ENCODE measurements around the gene FGF11.
A peak's percentile ranks its signal among the peaks of the same experiment; 100 is the strongest.

The FGF11 gene

DNA sequence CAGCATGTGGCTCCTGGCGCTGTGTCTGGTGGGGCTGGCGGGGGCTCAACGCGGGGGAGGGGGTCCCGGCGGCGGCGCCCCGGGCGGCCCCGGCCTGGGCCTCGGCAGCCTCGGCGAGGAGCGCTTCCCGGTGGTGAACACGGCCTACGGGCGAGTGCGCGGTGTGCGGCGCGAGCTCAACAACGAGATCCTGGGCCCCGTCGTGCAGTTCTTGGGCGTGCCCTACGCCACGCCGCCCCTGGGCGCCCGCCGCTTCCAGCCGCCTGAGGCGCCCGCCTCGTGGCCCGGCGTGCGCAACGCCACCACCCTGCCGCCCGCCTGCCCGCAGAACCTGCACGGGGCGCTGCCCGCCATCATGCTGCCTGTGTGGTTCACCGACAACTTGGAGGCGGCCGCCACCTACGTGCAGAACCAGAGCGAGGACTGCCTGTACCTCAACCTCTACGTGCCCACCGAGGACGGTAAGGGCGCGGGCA is 31.0 kb upstream of the FGF11 start:
- DNase-seq, result no peak

- no peak for DNase-seq
Measured at GRCh38 chr17:7408863-7409262, 30.4 kb upstream of the FGF11 start.

GRCh38 chr17:7409716-7410115 is 29.6 kb upstream of the FGF11 start:
- DNase-seq, result no peak

GRCh38 chr17:7410634-7411426 is 28.5 kb upstream of the FGF11 start:
- DNase-seq, result no peak

DNA sequence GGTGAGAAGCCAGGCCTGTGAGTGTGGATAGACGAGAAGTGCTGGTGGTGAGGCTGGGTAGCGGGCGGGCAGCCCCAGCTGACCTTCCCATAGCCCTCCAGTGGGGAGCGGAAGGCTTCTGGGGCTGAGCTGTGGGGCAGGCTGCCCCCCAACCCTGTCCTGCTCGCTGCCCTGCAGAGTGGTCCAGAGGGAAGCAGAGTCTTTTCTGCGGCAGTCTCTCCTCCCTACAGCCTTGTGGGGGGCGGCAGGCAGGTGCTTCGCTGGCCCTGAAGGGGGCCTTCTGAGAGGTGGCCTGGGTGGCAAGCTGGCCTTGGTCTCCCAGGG is 27.9 kb upstream of the FGF11 start:
- no peak for DNase-seq

DNA sequence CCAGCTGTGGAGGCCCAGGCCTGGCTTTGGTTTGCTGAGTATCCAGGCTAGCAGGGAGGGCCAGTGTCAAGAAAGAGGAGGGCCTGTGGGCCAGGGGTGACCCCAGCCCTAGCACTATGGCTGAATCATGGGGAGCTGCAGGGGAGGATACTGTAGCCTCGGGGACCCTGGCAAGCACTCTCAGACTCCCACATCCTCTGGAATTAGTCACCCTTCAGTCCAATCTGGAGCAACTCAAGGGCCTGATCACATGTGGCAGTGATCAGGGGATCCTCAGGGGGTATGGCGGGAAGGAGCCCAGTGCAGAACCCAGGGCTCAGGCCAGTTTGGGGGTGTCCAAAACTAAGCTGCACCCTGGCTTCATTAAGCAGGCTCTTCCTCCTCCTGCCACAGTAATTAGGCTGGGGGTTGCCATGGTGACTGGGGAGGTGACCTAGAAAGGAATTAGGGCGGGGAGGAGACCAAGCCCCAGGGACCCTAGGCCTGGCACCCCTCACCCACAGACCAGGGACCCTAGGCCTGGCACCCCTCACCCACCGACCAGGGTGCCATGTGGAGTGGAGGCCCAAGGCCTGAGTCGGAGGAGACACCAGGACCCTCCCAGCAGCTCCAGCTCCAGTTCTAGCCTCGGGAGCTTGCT is 25.8 kb upstream of the FGF11 start:
- DNase-seq, result peak; percentile 38

- no peak for DNase-seq
Measured at GRCh38 chr17:7414837-7415236, 24.5 kb upstream of the FGF11 start.

DNA sequence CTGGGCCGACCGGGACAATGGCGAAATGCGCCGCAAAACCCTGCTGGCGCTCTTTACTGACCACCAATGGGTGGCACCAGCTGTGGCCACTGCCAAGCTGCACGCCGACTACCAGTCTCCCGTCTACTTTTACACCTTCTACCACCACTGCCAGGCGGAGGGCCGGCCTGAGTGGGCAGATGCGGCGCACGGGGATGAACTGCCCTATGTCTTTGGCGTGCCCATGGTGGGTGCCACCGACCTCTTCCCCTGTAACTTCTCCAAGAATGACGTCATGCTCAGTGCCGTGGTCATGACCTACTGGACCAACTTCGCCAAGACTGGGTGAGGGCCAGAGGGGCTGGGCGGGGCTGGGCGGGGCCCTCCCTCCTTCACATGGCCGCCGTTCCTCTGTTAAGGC is 23.5 kb upstream of the FGF11 start:
- DNase-seq, result no peak

- no peak for DNase-seq
Measured at GRCh38 chr17:7416323-7416722, 23.0 kb upstream of the FGF11 start.

DNA sequence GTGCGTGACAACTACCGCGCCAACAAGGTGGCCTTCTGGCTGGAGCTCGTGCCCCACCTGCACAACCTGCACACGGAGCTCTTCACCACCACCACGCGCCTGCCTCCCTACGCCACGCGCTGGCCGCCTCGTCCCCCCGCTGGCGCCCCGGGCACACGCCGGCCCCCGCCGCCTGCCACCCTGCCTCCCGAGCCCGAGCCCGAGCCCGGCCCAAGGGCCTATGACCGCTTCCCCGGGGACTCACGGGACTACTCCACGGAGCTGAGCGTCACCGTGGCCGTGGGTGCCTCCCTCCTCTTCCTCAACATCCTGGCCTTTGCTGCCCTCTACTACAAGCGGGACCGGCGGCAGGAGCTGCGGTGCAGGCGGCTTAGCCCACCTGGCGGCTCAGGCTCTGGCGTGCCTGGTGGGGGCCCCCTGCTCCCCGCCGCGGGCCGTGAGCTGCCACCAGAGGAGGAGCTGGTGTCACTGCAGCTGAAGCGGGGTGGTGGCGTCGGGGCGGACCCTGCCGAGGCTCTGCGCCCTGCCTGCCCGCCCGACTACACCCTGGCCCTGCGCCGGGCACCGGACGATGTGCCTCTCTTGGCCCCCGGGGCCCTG is 22.2 kb upstream of the FGF11 start:
- no peak for DNase-seq

- DNase-seq, result no peak
Measured at GRCh38 chr17:7418472-7419152, 20.7 kb upstream of the FGF11 start.

- DNase-seq, result no peak
Measured at GRCh38 chr17:7419819-7420610, 19.3 kb upstream of the FGF11 start, which contains the start of gene SPEM1. Gene SPEM1 (plus strand): TSS chr17:7420324. CDS start chr17:7420385, 61 bp downstream.

- no peak for DNase-seq
Measured at GRCh38 chr17:7421186-7421585, 18.1 kb upstream of the FGF11 start.

DNA sequence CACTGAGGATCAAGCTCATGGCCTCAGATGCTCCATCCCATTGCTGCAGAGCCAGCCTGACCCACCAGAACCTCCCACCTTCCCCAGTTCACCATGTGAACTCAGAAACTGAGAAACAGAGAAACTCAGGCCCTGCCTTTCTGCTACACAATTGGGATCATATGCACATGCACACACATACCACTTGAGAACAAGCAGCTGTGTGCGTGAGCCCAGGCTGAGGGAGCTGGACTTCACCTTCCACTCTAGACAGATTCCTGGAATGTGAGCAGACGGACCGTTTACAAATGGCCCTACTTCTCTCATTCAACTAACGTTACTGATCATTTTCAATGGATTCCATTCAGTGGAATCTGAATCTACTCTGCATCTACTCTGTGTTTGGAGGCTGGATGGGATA is 15.6 kb upstream of the FGF11 start:
- DNase-seq, result no peak

GRCh38 chr17:7425316-7425715 is 14.0 kb upstream of the FGF11 start, which contains the start of gene SPEM2:
Gene SPEM2 (plus strand): TSS chr17:7425616. CDS start chr17:7425689, 73 bp downstream.
- no peak for DNase-seq

GRCh38 chr17:7425756-7426155 is 13.6 kb upstream of the FGF11 start:
- DNase-seq, result no peak

GRCh38 chr17:7426203-7426863 is 13.0 kb upstream of the FGF11 start:
- no peak for DNase-seq

GRCh38 chr17:7426896-7427489 is 12.3 kb upstream of the FGF11 start:
- no peak for DNase-seq

- no peak for DNase-seq
Measured at GRCh38 chr17:7427549-7427948, 11.8 kb upstream of the FGF11 start.

DNA sequence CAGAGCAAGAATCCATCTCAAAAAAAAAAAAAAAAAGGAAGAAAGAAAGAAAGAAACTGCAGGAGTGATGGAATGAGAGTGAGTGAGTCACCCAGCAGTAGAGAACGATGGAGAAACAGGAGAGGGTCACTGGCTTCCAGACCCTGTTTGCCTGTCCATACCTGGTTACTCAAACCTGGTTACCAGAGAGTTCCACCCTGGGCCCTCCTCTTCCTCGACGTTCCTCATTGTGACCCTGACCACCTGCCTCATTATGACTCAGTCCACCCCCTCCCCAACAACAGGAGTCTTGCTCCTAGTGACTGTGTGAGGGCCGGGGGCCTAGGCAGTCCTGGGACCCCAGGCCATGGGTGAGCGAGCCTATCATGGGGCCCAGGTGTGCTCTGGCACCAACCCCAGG is 10.8 kb upstream of the FGF11 start, which contains the start of gene SPEM3:
Gene SPEM3 (plus strand): TSS at position 301 of the 400 bp plus-strand sequence. CDS start 46 bp downstream, at position 347.
- DNase-seq, result no peak

DNA sequence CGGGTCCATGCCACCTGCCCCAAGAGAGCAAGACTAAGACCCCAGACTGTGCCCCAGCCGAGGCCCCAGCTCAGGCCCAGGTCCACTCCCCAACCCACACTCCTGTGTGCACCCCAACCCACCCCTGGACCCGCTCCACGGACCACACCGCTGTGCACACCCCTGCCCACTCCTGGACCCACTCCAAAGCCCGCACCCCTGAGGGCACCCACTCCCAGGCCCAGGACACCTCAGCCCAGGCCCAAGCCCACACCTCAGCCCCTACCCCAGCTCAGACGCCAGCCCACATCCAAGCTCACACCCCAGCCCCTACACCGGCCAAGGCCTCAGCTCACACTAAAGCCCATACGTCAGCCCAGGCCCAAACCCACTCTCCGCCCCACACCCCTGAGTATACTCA is 9.6 kb upstream of the FGF11 start:
- no peak for DNase-seq

Data from fibroblast of skin of scalp (primary cell).